OCI-LY7 (cell line): ENCODE results near the gene TYW1. TPM values are rescaled to one million over a fixed set of nuclear protein-coding genes. Genes with fewer than 3 reads are reported as not detected.

Experiments
- BruUV-seq: library from RNA; stranded (reverse); fragments of 400-500 nt; replicated peaks from 2 replicates; lab custom pipeline; 2021; lab: Mats Ljungman, UMichigan
- CTCF ChIA-PET: fragments of 300-600 bp; sonication (Branson Sonifier 250); formaldehyde crosslinking; loops from one replicate; lab custom pipeline; 2022; ENCODE audit warnings: antibody characterized with exemption; ENCODE audit not compliant: unreplicated experiment; lab: Charles Lee
- POLR2A ChIA-PET: fragments of 300-600 bp; sonication (Branson Sonifier 250); formaldehyde crosslinking; loops from one replicate; lab custom pipeline; 2022; ENCODE audit warnings: antibody characterized with exemption; lab: Charles Lee
- DNase-seq: peaks from one replicate; pipeline ENCODE4 v3.0.0-alpha.2; 2015; ENCODE audit warnings: low spot score
- H2AFZ ChIP-seq: fragments of 200-600 bp; sonication (generic), shearing (Covaris generic); 2 replicates; pipeline ENCODE4 v1.6.1; 2014; ENCODE audit warnings: mild to moderate bottlenecking, antibody characterized with exemption, low read length, moderate library complexity
- H3K27ac ChIP-seq: fragments of 200-600 bp; sonication (generic); 2 replicates; pipeline ENCODE4 v1.5.1; 2014; ENCODE audit warnings: mixed run types, low read depth, mild to moderate bottlenecking, moderate library complexity, low read length, inconsistent platforms; ENCODE audit not compliant: poor library complexity, severe bottlenecking
- H3K36me3 ChIP-seq: fragments of 200-600 bp; sonication (generic); 2 replicates; pipeline ENCODE4 v1.6.1; 2014; ENCODE audit warnings: mild to moderate bottlenecking, antibody characterized with exemption, low read length, moderate library complexity, mixed read lengths; ENCODE audit not compliant: insufficient read depth
- H3K4me1 ChIP-seq: fragments of 200-600 bp; sonication (generic); 2 replicates; pipeline ENCODE4 v1.5.1; 2014; ENCODE audit warnings: mild to moderate bottlenecking, low read length; ENCODE audit not compliant: insufficient read depth, poor library complexity, severe bottlenecking
- H3K4me2 ChIP-seq: fragments of 200-600 bp; sonication (generic); 2 replicates; pipeline ENCODE4 v1.6.1; 2014; ENCODE audit warnings: mild to moderate bottlenecking, low read length
- H3K4me3 ChIP-seq: fragments of 200-600 bp; sonication (generic); 2 replicates; pipeline ENCODE4 v1.5.1; 2014; ENCODE audit warnings: mild to moderate bottlenecking, low read depth, low read length; ENCODE audit not compliant: poor library complexity, severe bottlenecking
- H3K79me2 ChIP-seq: fragments of 200-600 bp; sonication (generic); 2 replicates; pipeline ENCODE4 v1.6.1; 2016; ENCODE audit warnings: low read depth, mild to moderate bottlenecking, low read length, moderate library complexity, mixed read lengths; ENCODE audit not compliant: insufficient read depth
- H3K9me2 ChIP-seq: fragments of 200-600 bp; sonication (generic); 2 replicates; pipeline ENCODE4 v1.6.1; 2016; ENCODE audit warnings: mild to moderate bottlenecking, low read length, mixed read lengths; ENCODE audit not compliant: insufficient read depth
- H3K9me3 ChIP-seq: fragments of 200-600 bp; sonication (generic); 2 replicates; pipeline ENCODE4 v1.6.1; 2014; ENCODE audit warnings: mild to moderate bottlenecking, mixed run types, low read length, mixed read lengths
- H4K20me1 ChIP-seq: fragments of 200-600 bp; sonication (generic); 2 replicates; pipeline ENCODE4 v1.6.1; 2014; ENCODE audit warnings: mild to moderate bottlenecking, antibody characterized with exemption, low read length, moderate library complexity, mixed read lengths; ENCODE audit not compliant: insufficient read depth
- EZH2phosphoT487 ChIP-seq: fragments of 200-600 bp; sonication (generic); IDR thresholded peaks from 2 replicates; pipeline ENCODE4 v1.6.1; 2018; ENCODE audit warnings: low read depth, borderline replicate concordance, mild to moderate bottlenecking, mixed run types, antibody characterized with exemption, low read length, moderate library complexity, mixed read lengths
- intact Hi-C: fragments of 100-400 bp; cut with micrococcal nuclease; formaldehyde crosslinking; loops from one replicate; pipeline ENCODE4 v1.10.0; 2022; ENCODE audit not compliant: unreplicated experiment
- total RNA-seq, 2 experiments: library from RNA; depleted of rRNA in 1 of 2; stranded (reverse); fragments of >200 nt in 1 of 2; shearing (Covaris generic) in 1 of 2; gene quantifications; 2 replicates each; pipeline ENCODE4 v1.2.3, GENCODE V29; 2014 to 2022
- TF ChIP-seq, protein P1 (sequence below): fragments of 200-600 bp; sonication (generic); conservative IDR thresholded peaks from 2 replicates; pipeline ENCODE4 v1.5.1; 2014; ENCODE audit warnings: mild to moderate bottlenecking, antibody characterized with exemption, low read length, moderate library complexity, mixed read lengths

The TYW1 gene
- total RNA-seq, 2 experiments from 2014 or later: 17.3 to 22.3 TPM

DNA sequence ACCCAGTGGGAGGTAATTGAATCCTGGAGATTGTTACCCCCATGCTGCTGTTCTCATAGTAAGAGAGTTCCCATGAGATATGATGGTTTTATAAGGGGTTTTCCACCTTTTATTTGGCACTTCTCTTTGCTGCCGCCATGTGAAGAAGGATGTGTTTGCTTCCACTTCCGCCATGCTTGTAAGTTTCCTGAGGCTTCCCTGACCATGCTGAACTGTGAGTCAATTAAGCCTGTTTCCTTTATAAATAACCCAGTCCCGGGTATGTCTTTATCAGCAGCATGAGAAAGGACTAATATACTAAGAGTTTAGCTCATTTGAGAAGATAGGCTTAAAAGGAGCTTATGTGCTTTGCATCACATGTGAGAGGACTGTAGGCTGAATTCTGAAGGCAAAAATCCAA, 46.3 kb upstream of the TYW1 start:
- Histone ChIP-seq H3K4me3 (no peak overlapping the region), H2AFZ (no peak overlapping the region), H3K9me2 (no peaks in the 10 kb centered on the region), H3K4me1 (peaks cover 13% of the 10 kb centered on the region), H3K36me3 (peaks cover 84% of the 10 kb centered on the region), H4K20me1 (no peaks in the 10 kb centered on the region), H3K4me2 (no peak overlapping the region), H3K27ac (no peak overlapping the region), H3K9me3 (no peaks in the 10 kb centered on the region), H3K79me2 (no peaks in the 10 kb centered on the region)
- POLR2A ChIA-PET: no interaction called here
- no peak for TF ChIP-seq EZH2phosphoT487
- TF ChIP-seq, protein P1, sequence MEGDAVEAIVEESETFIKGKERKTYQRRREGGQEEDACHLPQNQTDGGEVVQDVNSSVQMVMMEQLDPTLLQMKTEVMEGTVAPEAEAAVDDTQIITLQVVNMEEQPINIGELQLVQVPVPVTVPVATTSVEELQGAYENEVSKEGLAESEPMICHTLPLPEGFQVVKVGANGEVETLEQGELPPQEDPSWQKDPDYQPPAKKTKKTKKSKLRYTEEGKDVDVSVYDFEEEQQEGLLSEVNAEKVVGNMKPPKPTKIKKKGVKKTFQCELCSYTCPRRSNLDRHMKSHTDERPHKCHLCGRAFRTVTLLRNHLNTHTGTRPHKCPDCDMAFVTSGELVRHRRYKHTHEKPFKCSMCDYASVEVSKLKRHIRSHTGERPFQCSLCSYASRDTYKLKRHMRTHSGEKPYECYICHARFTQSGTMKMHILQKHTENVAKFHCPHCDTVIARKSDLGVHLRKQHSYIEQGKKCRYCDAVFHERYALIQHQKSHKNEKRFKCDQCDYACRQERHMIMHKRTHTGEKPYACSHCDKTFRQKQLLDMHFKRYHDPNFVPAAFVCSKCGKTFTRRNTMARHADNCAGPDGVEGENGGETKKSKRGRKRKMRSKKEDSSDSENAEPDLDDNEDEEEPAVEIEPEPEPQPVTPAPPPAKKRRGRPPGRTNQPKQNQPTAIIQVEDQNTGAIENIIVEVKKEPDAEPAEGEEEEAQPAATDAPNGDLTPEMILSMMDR: no peak
- DNase-seq: no peak
- CTCF ChIA-PET: no interaction called here
- BruUV-seq: TSS peak; percentile 13
- intact Hi-C loops: no loop called here

DNA sequence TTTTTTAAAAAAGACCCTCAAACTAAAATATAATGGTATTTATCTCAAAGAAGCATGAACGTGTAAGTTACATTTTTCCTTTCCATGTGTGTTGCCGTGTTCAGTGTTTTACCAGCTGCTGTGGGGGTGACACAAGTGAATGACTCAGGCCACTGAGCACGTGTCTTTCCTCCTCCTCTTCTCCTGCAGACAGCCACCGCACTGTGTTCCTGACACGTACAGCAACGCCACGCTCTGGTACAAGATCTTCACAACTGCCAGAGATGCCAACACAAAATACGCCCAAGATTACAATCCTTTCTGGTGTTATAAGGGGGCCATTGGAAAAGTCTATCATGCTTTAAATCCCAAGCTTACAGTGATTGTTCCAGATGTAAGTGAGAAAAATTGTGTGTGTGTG, 45.9 kb upstream of the TYW1 start:
- Histone ChIP-seq H3K36me3 (peaks cover 86% of the 10 kb centered on the region), H3K4me2 (no peak overlapping the region), H3K4me1 (peaks cover 13% of the 10 kb centered on the region), H2AFZ (no peak overlapping the region), H4K20me1 (no peaks in the 10 kb centered on the region), H3K79me2 (no peaks in the 10 kb centered on the region), H3K9me2 (no peaks in the 10 kb centered on the region), H3K27ac (no peak overlapping the region), H3K9me3 (no peaks in the 10 kb centered on the region), H3K4me3 (no peak overlapping the region)
- POLR2A ChIA-PET: no interaction called here
- intact Hi-C loops: no loop called here
- no peak for TF ChIP-seq EZH2phosphoT487
- TF ChIP-seq, protein P1: no peak
- DNase-seq: no peak
- CTCF ChIA-PET: no interaction called here
- BruUV-seq: no TSS peak

DNA sequence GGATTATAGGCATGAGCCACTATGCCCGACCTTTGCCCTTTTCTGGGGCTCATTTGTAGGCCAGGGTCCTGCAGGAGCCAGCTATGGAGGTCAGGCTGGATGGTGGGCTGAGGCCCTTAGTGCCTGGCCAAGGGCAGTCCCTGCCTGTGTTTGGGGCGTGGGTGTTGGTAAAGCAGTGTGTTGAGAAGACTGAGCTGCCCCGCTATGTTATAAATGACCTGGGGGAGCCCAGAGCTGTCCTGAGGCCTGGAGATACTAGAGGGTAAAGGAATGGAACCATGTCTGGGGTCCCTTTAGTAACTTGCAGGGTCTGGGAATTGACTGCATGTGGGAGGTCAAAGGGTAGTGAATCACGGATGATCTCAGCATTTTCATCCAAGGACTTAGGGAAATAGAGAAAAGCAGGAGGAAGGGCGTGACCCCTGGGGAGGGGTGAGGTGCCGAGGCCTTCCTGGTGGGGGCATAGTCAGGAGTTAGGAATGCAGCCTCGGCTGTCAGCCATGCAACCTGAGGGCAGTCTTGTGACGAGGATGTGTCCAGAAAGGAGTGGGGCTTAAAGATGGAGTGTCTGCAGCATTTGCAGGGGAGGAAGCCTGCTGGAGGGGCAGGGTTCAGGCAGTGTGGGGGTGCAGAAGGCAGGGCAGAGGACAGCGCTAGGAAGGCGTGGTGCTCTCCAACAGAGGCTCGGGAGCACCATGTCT, 44.1 kb upstream of the TYW1 start:
- peak overlapping the region; percentile 7 for H3K27ac ChIP-seq
- peak overlapping the region; percentile 4; the same call in 1 of the 2 replicates for H3K4me2 ChIP-seq
- no peak overlapping the region for H3K4me3 ChIP-seq
- TF ChIP-seq EZH2phosphoT487: no peak
- TF ChIP-seq, protein P1: no peak
- H3K9me2 ChIP-seq: no peaks in the 10 kb centered on the region
- H3K36me3 ChIP-seq: peaks cover 96% of the 10 kb centered on the region
- no peaks in the 10 kb centered on the region for H4K20me1 ChIP-seq
- no peaks in the 10 kb centered on the region for H3K9me3 ChIP-seq
- peaks cover 13% of the 10 kb centered on the region for H3K4me1 ChIP-seq
- no peak overlapping the region for H2AFZ ChIP-seq
- H3K79me2 ChIP-seq: no peaks in the 10 kb centered on the region
- intact Hi-C loops: no loop called here
- DNase-seq: no peak
- no TSS peak for BruUV-seq
- POLR2A ChIA-PET: no interaction called here
- CTCF ChIA-PET: no interaction called here
